HFFc6 (cell line): ENCODE data around the gene DMXL1. TPM values are rescaled to one million over a fixed set of nuclear protein-coding genes. Genes with fewer than 3 reads are reported as not detected.
A peak's percentile ranks its signal among the peaks of the same experiment; 100 is the strongest.

Experiments
- DNase-seq: peaks from one replicate; pipeline ENCODE4 v3.0.0-alpha.2; 2018
- H3K27ac Mint-ChIP-seq: 2 replicates; pipeline ENCODE4 v1.8.0; 2020; ENCODE audit warnings: mild to moderate bottlenecking, mixed read lengths
- H3K27me3 Mint-ChIP-seq: 2 replicates; pipeline ENCODE4 v1.8.0; 2021; ENCODE audit warnings: mild to moderate bottlenecking, moderate library complexity, mixed read lengths; ENCODE audit not compliant: insufficient read depth
- H3K36me3 Mint-ChIP-seq: 2 replicates; pipeline ENCODE4 v1.8.0; 2021; ENCODE audit warnings: low read depth, mixed read lengths
- H3K4me1 Mint-ChIP-seq: 2 replicates; pipeline ENCODE4 v1.8.0; 2020; ENCODE audit warnings: low read depth, mixed read lengths
- H3K4me3 Mint-ChIP-seq: 2 replicates; pipeline ENCODE4 v1.8.0; 2020; ENCODE audit warnings: mild to moderate bottlenecking, moderate library complexity, mixed read lengths
- H3K9me3 Mint-ChIP-seq: 2 replicates; pipeline ENCODE4 v1.8.0; 2020; ENCODE audit warnings: mild to moderate bottlenecking, mixed read lengths
- total RNA-seq, 6 experiments: library from RNA; stranded (reverse); fragmentation: NEBNext Ultra II Directional; extraction: Animal tissue kit (Norgen Biotek cat#: 25700); gene quantifications; 2 replicates in 1 of 6; 3 replicates in 5 of 6; pipeline ENCODE4 v1.2.3, GENCODE V29; 2021
- TF ChIP-seq, protein P1 (sequence below): fragments of 200-600 bp; sonication (generic); IDR thresholded peaks from 2 replicates; pipeline ENCODE4 v1.5.0; 2021; ENCODE audit warnings: antibody characterized with exemption, mild to moderate bottlenecking

Gene DMXL1
- total RNA-seq, 6 experiments from 2014 or later: 19.8 to 23.1 (median 21.5) TPM

DNA sequence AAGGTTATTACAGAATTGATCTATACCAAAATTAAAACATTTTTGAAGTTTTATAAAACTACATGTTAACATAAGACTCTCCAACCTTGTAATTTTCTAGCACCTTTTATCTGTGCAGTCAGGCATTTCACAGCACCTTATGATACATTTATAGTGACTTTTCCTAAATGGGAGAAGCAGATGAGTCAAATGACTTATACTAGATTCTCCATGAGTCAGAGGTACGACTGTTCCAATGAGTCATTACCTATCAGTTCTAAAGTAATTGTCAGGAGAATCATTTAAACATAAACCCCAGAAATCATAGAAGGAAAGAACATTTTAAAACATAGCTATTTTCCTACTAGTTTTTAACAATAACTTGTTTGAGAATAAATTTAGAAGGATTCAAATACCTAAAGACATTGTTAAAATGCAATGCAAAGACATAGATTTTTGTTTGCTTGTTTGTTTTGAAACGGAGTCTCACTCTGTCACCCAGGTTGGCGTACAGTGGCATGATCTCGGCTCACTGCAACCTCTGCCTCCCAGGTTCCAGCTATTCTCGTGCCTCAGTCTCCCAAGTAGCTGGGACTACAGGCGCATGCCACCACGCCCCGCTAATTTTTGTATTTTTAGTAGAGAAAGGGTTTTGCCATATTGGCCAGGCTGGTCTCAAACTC is 34.7 kb upstream of the DMXL1 start:
- Mint-ChIP-seq H3K27ac (no peak overlapping the region), H3K4me3 (no peak overlapping the region), H3K4me1 (peaks cover 8% of the 10 kb centered on the region), H3K27me3 (no peaks in the 10 kb centered on the region), H3K36me3 (peaks cover 4% of the 10 kb centered on the region; the same call in 1 of the 2 replicates), H3K9me3 (peaks cover 4% of the 10 kb centered on the region)
- TF ChIP-seq, protein P1, sequence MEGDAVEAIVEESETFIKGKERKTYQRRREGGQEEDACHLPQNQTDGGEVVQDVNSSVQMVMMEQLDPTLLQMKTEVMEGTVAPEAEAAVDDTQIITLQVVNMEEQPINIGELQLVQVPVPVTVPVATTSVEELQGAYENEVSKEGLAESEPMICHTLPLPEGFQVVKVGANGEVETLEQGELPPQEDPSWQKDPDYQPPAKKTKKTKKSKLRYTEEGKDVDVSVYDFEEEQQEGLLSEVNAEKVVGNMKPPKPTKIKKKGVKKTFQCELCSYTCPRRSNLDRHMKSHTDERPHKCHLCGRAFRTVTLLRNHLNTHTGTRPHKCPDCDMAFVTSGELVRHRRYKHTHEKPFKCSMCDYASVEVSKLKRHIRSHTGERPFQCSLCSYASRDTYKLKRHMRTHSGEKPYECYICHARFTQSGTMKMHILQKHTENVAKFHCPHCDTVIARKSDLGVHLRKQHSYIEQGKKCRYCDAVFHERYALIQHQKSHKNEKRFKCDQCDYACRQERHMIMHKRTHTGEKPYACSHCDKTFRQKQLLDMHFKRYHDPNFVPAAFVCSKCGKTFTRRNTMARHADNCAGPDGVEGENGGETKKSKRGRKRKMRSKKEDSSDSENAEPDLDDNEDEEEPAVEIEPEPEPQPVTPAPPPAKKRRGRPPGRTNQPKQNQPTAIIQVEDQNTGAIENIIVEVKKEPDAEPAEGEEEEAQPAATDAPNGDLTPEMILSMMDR: no peak
- peak; percentile 78 for DNase-seq

DNA sequence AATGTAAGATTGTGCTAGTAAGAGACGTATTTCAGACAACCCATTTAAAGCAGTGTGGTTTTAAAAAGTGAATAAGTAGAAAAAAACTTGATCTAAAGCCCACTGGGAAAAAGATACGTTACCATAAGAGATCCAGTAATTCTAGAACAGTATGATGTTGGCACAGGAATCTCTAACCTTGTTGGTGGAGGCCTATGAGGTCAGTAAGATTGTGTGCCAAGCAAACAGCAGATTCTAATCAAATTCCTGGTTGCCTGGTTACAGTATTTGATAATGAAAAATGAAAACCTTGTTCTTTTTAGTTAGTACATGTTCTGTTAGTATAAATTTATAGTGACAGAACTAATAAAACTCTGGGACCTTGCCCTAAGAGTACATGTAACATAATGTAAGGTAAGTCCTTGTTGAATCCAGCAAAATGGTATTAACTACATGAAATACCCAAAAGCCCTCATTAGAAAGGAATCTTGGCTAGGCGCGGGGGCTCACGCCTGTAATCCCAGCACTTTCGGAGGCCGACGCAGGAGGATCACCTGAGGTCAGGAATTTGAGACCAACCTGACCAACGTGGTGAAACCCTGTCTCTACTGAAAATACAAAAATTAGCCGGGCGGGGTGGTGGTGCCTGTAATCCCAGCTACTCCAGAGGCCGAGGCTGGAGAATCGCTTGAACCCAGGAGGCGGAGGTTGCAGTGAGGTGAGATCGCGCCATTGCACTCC is 33.2 kb upstream of the DMXL1 start:
- no peaks in the 10 kb centered on the region for H3K27me3 Mint-ChIP-seq
- no peak overlapping the region for H3K4me3 Mint-ChIP-seq
- TF ChIP-seq, protein P1: no peak
- no peak overlapping the region for H3K27ac Mint-ChIP-seq
- peaks cover 8% of the 10 kb centered on the region for H3K4me1 Mint-ChIP-seq
- peak; percentile 10 for DNase-seq
- peaks cover 4% of the 10 kb centered on the region; the same call in 1 of the 2 replicates for H3K36me3 Mint-ChIP-seq
- peaks cover 4% of the 10 kb centered on the region for H3K9me3 Mint-ChIP-seq

DNA sequence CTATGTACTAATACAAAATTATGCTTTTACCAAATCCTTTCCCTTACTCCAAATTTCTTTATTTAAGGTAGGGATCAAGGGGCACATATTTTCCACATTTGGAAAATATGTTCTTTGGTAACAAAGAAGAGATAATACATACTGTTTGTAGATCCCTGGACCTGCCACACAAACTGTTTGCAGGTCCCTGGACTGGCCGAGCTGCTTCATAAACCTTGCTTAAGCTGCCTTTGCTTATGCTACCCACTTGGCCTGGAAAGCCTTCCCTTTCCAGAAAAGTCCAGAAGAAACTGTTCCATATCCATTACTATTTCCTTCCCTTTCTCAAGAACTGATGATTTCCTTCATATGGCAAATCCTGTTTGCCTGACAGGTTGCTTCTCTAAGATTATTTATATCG is 22.6 kb upstream of the DMXL1 start:
- DNase-seq: no peak
- H3K4me3 Mint-ChIP-seq: no peak overlapping the region
- H3K27me3 Mint-ChIP-seq: peaks cover 4% of the 10 kb centered on the region; the same call in 1 of the 2 replicates
- no peaks in the 10 kb centered on the region for H3K9me3 Mint-ChIP-seq
- peaks cover 8% of the 10 kb centered on the region for H3K4me1 Mint-ChIP-seq
- no peak overlapping the region for H3K27ac Mint-ChIP-seq
- H3K36me3 Mint-ChIP-seq: no peaks in the 10 kb centered on the region
- TF ChIP-seq, protein P1: no peak

DNA sequence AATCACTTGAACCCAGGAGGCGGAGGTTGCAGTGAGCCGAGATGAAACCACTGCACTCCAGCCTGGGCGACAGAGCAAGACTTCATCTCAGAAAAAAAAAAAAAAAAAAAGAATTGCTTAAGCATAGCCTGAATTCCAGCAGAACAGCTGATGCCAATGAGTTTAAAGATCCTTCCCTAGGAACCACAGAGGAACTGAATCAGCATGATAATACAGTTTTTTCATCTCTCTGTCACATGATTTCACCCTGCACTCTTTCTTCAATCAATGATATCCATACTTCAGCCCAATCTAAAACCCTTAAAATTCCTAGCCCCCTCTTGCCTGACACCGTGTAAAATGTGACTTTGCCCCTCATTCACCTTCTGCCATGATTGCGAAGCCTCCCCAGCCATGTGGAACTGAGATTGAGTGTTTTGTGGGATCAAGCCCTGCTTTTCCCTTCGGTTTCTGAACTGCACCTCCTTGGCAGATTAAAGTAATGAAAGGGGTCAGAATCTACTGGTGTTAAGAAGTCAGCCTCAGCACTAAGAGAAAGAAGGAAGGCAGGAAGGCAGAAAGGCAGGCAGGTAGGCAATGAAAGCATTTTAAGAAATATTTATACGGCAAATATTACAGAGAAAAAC is 20.9 kb upstream of the DMXL1 start:
- Mint-ChIP-seq H3K9me3 (no peaks in the 10 kb centered on the region), H3K27me3 (0 out of 2 replicates have a peak, but pooled peaks cover 2% of the 10 kb centered on the region), H3K4me1 (peaks cover 8% of the 10 kb centered on the region), H3K36me3 (no peaks in the 10 kb centered on the region), H3K4me3 (no peak overlapping the region), H3K27ac (peak overlapping the region; percentile 68)
- DNase-seq: peak; percentile 41
- TF ChIP-seq, protein P1: no peak

DNA sequence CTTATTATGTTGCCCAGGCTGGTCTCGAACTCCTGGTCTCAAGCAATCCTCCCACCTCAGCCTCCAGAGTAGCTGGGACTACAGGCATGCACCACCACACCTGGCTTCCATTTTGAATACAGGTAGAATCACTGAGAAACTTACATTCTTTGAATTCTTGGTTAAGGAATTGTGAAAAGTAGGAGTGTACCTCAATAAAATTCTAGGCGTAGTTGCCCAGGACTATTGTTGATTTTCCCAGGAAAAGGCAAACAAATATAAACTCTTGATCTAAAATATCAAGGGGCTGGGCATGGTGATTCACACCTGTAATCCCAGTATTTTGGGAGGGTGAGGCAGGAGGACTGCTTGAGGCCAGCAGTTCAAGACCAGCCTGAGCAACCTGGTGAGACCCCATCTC is 16.8 kb upstream of the DMXL1 start:
- H3K27me3 Mint-ChIP-seq: no peaks in the 10 kb centered on the region
- H3K36me3 Mint-ChIP-seq: no peaks in the 10 kb centered on the region
- TF ChIP-seq, protein P1: no peak
- no peaks in the 10 kb centered on the region for H3K9me3 Mint-ChIP-seq
- peaks cover 8% of the 10 kb centered on the region for H3K4me1 Mint-ChIP-seq
- no peak overlapping the region for H3K4me3 Mint-ChIP-seq
- DNase-seq: no peak
- no peak overlapping the region for H3K27ac Mint-ChIP-seq
